ENCODE results near the gene CTNS.

Gene CTNS
- 11.2 to 13.8 reads per million in 2 donors for total RNA-seq

DNA sequence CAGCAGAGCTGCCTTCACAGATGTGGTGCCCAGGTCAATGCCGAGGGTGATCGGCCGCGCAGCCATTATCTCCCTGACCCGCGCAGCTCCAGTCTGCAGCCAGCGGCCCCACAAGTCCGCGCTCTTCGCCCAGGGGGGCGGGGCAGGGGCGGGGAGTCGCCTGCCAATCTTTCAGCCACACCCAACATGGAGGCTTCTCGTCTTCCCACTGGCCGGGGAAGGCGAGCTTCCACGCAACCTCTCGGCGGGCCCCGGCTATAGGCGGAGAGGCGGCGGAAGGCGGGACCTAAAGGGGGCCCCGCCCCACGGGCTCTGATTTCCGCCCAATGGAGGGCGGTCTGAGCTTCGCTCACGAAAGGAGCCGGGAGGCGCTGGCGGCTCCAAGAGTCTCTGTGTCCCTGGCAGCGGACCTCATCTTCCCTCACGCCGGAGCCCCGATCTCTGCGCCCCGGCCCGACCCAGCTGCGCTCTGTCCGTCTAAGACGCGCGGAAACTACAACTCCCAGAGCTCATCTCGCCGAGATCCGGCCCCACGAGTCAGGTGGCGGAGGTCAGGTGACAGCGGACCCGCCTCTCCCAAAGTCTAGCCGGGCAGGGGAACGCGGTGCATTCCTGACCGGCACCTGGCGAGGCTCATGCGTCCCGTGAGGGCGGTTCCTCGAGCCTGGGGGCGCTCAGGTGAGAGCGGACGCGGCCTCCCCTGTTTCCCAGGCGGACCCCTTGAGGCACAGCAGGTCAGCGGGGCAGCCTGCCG, at the start of gene CTNS, which contains the start of gene SHPK:
Gene CTNS (plus strand): TSS at position 607 of the 754 bp plus-strand sequence. CDS start 3,447 bp downstream, outside the sequence.
Gene SHPK (minus strand): TSS at position 97 of the 754 bp plus-strand sequence. CDS start 31 bp downstream, at position 66.
- DNase-seq = peak; percentile 88 to 96 (median 89)

DNA sequence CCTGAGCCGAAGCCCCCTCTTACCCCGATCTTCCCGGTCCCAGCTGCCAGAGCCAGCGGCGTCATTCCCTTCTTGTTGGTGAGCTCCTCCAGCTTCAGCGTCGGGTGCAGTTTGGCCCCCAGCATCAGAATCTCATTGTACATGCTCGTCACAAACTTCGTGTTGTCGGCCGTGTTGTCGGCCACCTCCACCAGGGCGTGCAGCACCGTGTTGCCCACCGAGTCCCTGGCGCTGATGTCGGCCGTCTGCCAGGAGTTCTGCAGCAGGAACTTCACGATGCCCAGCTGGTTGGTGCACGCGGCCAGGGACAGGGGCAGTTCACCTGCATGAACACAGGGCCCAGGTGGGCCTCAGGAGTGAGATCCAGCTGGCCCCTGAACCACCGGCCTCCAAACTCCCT, 46.8 kb upstream of the CTNS start:
- DNase-seq = no peak

DNA sequence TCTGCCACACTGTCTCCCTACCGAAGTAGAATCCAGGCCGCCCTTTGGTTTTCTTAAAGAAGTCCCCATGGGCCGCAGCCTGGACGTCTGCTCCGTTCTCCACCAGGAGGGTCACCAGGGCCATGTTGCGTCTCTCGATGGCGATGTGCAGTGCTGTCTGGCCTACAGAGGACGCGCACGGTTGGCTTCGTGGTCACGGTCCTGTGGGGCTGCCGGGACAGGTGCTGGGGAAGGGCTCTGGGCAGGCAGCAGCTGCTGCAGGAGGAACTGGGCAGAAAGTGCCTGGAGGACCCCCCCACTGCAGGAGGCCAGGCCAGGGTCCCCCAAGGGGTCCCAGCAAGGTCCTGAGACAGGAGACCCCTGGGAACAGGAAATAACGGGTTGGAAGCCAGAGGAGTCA, 46.3 kb upstream of the CTNS start:
- DNase-seq = no peak

DNA sequence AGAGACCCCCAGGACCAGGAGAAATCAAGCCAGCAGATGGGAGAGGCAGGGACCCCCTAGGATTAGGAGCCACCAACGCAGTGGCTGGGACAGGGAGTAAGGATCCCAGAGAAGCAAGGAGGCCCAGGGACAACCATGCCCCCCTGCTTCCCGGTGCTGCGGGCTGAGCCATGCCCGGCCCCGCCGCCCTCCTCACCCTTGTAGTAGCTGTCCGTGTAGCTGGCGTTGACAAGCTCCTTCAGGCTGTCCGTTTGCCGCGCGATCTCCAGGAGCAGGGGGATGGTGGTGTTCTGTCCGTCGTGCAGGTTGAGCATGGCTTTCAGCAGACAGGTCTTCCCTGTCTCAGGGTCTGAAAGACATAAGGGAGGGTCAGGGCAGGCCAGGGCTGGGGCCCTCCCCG, 45.8 kb upstream of the CTNS start:
- no peak for DNase-seq

DNA sequence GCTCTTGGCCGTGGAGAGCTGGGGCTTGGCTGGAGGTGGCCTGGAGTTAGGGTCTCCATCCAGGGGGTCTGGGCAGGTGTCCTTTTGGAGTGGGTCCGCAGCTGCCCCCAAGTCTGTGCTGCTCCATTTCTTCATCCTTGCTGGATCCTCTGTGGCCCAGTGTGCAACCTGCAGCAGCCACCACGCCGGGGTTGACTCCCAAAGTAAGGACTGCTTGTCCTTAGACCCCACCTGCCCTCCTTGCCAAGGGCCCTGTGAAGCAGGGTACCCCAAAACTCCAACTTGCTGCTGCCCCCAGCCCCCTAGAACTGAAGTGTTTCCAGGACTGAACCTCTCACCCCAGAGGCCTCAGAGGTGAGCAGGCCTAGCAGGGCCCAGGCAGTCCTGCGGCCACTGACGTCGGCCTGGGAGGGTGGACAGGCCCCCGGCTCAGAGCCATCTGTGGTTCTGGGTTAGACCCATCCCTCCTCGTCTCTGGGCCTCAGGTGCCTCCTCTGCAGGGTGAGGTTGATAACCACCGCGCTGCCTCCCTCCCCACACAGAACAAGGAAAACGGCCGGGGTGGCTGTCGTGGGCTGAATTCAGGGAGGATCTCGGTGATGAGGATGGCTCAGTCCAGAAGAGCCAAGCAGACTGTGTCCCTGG, 44.2 kb upstream of the CTNS start:
- DNase-seq = no peak

DNA sequence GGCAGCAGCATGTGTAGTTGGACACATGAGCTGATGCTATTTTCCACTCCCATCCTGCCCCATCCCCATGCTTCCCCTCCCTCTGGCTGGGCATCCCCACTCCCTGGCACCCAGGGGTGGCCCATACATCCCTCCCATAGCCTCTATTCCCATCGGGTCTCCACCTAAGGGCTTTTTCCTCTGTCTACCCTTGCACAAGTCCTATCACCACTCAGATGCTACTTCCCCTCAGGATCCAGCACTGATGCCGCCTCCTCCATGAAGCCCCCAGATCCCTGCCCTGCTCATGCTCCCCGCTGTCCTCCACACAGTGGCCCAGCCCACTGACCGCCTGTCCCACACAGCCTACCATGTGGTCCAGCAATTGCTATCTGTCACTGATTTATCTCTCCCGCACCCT, 43.2 kb upstream of the CTNS start:
- DNase-seq = no peak

DNA sequence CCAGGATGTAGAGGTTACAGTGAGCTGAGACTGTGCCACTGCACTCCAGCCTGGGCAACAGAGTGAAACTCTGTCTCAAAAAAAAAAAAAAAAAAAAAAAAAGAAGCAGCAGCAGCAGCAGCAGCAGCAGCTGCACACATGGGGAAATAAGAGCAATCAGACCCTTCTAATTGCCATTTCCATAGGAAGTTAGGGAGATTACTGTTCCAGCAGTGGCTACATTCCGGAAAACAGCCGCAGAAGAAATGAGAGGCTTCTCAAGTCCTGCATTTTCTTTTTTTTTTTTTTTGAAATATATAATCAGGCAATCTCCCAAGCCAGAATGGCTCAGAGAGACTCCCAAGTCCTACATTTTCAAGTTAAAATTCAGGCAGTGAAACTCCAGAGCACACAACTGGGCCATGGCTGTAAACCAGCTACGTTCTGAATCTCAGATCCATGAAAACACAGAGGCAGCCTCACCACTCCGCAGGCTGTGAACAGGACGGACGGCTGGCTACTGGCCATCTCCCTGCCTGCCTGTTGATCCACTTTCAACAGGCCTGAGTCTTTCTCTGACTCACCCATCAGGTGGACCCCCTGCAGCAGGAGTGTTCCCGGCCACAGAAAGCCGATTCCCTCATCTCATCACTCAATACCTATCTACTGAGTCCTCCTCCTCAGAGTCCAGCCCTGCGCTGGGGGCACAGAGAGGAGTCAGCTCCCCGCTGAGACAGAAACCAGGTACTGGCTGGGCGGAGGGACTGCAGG, 42.3 kb upstream of the CTNS start:
- DNase-seq = no peak

DNA sequence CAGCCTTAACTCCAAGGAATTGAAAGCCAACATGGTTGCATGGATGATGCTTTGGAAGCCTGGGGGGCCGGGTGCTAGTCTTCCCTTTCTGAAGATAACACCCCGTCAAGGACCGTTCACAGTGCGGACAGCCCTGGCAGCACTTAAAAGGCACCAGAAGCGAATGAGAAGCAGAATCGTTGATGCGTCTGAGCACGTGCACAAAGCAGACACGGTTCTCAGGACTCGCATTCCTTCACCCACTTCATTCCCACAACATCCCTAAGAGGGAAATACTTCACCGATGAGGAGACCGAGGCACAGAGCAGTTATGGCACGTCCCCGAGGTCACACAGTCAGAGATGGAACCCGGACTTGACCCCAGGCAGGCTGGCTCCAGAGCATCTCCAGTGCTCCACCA, 41.6 kb upstream of the CTNS start:
- DNase-seq = no peak

DNA sequence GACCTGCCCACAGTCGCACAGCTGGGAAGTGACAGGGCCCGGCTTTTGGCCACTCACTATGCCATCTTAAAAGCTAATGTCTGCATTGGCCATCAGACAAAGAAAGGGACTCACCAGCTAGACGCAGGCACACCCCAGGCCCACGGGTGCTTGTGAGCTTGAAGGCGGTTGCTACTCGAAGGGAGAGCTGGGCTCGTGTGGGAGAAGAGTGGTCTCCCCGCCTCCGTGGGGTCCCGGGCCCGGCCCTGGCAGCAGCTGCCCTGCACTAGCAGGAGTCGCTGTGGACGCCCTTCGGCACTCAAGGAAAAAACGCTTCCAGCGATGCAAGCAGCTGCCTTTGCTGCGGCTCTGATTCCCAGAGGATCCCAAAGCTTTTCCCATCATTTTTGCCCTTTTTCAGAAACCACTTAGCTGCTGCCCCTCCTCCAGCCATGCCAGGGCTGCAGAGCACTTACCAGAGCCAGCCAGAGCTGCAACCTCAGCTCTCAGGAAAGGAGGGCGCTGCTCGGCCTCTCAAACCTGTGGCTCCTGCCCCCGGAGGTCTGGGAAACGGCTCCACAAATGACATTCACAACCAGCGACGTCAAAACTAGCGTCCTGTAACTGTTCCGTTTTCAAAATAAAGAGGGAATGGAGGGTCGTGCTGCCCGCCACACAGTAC, 39.6 kb upstream of the CTNS start:
- DNase-seq = no peak

DNA sequence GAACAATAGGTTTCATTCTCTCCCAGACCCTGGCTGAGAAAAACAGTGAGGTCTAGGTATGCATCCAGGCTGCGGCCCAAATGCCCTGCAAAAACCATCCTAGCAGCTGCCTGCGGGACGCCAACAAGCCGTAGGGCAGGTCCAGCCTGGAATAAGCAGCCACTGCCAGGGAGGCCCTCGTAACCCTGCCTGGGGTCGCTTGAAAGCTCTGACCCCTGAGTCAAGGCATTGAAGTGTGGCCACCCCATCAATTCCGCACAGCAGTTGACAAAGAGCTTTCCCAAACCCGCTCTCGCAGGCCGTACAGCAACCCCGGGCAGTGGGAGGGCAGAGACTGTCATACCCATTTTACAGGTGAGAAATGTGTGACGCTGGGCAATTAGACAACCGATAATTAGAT, 38.5 kb upstream of the CTNS start:
- DNase-seq = no peak

DNA sequence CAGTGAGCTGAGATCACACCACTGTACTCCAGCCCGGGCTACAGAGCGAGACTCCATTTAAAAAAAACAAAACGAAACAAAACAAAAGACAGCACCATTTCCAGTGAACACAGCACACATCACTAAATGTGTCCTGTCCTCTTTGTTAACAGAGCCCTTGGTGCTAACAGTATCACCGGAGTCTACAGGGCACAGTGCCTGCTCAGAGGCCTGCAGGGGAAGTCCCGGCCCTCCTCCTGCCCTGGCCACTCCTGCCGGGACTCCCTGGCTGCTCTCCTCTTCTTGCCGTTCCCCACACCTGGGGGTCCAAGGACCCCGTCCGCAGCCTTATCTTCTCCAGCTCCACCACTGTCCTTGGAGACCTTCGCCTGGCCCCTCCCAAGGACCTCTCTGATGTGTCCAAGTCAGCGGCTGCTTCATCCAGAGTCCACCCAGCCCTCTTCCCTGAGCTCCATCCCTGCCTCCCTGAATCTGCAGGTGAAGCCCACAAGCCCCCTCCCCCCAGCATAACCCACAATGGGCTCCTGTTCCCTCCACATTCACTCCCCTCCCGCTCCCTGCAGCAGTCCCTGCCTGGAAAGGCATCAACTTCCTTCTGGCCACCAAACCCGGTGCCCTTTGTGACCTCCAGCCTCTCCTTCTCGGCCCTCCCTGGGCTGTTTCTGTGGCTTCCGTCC, 35.9 kb upstream of the CTNS start:
- no peak for DNase-seq

DNA sequence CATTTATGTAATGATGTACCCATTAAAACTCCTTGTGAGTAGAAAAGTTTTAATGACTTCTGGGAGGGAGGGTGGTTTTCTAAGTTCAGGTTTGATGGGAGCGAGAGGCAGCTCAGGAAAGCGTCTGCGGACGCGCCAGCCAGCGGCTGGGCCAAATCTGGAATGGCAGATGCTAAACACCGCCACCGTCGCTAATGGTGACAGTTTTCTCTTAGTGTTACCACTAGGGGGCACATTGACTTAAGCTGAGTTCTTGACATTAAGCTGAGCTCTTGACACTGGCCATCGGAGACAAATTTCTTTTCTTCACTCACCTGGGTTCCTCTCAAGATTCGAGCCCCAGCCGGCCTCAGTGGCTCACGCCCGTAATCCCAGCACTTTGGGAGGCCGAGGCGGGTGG, 34.1 kb upstream of the CTNS start:
- DNase-seq = peak in 1 of 5 experiments; percentile 66

DNA sequence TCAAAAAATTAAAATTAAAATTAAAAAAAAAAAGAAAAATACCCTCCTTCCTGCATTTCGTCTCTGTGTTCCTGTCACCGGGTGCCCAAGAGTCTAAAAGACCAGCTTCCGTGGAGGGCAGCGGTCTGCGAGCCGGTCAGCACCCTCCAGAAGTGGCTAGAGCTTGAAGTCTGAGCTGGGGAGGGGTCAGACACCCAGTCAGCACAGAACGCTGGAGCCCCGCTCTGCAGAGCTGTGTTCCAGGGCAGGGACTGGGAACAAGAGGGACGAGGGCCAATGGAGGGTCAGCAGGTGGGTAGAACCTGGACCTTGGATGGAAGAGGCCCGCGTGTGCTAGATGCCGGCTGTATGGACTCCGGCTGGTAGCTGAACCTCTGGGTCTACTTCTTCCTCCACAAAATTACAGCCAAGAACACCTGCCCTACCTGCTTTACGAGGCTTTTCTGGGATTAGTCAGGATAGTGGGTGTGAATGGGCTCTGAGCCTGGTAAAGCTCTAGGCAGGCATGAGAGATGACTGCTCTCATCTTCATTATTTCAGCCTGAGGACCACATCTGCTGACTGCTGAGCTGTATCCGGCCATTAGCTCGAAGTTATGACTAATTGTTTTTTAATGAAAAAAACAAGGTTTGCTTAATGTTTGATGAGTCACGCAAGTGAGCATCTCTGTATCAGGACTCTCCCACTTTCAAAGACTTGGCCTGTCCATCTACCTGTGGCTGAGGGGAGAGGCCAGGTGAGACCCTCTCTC, 33.3 kb upstream of the CTNS start:
- no peak for DNase-seq

DNA sequence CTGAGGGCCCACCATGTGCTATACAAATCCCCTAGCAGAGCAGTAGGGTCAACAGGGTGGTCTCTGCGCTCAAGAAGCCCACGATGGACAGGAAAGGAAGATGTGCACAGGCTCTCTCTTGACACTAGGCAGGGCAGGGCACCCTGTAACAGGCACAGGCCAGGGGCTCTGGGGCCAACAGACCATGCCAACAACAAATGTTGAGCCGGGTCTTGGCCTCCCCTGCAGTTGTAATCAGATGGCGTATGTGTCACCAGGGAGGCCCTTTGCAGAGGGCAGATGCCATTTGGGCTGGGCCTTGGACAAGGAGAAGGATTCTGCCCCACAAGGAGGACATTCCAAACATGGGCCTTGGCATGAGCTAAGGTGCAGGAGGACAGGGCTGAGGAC, 32.7 kb upstream of the CTNS start:
- DNase-seq = no peak

DNA sequence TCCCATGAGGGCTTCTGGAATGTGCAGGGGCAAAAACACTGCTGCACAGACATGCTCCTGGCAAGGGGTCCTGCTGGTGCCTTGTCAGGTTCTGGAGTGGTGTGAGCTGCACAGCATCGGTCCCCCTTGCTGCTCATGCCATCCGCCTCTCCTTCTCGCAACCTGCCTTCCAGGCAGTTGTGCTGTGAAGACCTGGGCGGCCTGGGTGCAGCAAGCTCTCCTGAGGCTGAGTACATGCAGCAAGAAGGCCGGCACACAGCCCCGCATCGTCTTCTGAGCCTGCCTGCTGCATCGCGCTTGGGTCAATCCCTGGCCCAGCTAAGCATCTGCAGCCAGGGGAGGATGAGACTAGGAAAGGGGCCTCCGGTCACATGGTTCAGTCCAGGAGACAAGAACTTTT, 26.9 kb upstream of the CTNS start:
- no peak for DNase-seq

DNA sequence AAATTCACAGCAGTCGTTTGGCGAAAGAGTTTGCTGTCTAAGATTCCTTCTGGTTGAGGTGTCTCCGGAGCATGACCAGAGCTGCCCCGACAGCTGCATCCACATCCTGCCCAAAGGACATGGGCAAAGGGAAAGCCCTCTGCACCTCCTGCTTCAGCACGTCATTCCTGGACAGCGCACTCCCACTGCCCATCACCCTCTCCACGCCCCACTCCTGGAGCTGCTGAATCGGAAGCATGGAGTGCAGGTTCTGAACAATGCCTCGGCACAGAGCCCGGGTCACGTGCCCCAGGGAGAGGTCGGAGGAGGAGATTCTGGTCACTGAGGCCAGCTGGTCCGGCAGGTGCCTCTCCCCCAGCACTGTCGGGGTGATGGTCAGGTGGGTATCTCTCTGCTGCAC, 26.0 kb upstream of the CTNS start:
- no peak for DNase-seq

DNA sequence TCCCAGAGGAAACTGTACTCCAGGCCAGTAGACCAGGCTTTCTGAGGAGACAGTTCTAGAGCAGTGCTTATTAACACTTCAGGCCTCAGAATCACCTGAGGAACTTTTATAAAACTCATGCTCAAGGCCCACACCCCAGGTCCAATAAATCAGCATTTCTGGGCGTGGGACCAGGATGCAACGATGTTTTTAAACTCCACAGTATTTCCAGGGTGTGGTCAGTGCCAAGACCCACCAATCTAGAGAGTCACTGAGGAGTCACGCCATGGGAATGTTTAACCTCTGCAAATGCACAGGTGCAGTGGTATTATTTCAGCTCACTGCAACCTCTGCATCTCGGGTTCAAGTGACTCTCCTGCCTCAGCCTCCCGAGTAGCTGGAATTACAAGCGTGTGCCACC, 23.4 kb upstream of the CTNS start:
- DNase-seq = no peak

DNA sequence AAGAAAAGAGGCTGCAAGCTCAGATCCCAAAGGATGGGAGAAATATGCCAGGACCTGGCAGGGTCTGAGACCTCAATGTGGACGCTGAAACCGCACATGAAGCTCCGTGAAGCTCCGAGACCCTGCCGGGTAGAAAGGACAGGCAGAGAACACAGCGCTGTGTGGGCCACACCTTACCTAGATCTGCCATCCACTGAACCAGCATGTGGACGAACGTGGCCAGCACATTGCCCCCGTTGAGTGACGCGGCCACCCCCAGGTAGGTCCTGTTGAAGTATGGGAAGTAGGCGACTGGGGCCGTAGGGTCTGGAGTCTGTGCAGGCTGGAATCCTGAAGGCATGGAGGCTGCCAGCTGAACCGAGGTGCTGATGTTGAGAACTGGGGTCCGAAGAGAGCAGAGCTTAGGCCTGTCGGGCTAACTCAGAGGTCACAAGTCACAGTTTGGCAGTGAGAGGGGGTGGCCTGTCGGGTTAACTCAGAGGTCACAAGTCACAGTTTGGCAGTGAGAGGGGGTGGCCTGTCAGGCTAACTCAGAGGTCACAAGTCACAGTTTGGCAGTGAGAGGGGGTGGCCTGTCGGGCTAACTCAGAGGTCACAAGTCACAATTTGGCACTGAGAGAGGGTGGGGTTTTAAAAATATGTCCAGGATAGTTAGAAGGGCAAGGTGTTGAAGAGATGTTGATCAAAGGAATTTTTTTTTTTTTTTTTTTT, 21.2 kb upstream of the CTNS start:
- DNase-seq = no peak

DNA sequence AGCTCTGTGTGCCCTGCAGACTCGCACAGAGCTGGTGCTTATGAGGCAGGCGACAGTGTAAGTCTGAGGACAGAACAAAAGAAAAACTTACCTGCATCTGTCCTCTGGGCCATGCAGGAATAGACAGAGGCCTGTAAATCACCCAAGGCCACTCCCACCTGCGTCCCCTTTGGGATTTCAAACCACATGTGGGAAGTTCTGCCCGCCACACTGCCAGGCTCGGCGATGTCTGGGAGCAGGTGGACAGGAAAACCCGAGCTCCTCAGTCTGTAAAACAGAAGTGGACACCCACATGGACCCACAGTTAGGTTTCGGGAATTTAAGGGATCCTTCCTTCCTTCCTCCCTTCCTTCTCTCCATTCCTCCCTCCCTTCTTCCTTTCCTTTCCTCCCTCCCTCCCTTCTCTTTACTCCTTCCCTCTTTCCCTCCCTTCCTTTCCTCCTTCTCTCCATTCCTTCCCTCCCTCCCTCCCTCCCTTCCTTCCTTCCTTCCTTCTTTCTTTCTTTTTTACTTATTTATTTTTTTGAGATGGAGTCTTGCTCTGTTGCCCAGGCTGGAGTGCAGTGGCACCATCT, 15.3 kb upstream of the CTNS start:
- DNase-seq = no peak

DNA sequence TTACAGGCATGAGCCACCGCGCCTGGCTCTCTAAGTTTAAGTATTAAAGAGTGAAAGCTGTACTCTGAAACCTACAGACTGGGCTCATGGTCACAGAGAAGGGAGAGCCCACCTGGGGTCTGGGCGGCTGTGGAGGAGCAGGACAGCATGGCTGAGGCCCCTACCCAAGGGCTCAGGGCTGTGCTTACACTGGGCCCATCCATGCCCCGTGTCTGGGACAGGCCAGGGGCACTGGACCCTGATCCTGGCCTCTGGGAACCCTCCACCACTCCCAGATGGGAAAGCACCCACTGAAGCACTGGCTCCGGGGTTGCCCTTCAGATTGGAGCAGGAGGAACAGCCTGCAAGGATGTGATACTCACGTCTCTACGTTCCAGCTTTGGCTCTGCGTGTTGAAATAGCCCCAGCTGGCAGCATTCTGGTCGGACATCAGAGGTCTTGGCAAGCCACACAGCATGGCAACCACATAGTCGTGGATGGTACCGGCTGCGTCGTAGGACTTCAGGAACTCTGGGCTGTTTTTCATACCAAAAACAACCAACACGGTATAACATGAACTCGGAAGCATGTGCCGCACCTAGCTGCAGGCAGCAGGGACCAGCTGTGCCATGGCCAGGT, 13.5 kb upstream of the CTNS start:
- DNase-seq = no peak

All from T-helper 2 cell (primary cell).